NCI-H146 treated with DMSO at 0.1 percent for 48 hours (cell line): ENCODE data around the gene NAALADL2.

ENCODE experiments used
- DNase-seq: peaks from one replicate; lab custom pipeline; 2025; ENCODE audit not compliant: unreplicated experiment; lab: John Stamatoyannopoulos, UW

NAALADL2 gene

DNA sequence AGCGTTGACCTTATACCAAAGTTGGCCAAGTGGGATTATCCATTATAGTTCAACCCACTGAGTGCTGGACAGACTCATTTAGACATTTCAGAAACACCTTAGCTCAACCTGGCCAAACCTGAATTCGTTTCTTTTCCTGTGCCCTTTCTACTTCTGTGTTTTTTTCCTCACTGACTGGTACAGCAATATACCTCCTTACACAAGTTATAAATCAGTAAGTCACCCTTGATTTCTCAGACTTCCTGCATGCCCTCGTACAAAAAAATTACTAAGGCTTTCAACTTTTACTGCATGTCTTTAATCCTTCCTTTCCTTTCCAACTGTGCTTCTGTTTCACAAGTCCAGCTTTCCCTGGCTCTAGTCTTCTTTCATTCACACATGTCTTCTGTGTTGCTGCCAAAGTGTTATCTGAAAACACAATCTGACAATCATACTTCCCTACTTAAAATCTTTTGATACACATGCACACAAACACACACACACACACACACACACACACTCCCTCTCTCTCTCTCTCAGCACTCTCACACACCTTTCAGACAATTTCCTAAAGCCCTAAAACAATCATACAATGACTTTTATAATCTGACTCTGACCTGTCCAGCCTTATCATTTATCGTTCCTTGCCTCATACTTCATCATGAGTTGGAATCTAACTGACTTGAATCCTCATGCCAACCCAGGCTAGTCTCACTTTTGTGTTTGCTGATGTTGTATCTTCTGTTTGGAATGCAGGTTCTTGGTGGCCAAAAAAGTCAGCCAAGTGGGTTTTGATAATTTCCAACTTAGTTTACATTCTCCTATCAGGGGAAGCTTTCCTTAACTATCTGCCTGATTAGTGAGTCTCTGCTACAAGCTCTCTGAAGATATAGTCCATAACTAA, 436.4 kb downstream of the NAALADL2 start:
- DNase-seq, result no peak

DNA sequence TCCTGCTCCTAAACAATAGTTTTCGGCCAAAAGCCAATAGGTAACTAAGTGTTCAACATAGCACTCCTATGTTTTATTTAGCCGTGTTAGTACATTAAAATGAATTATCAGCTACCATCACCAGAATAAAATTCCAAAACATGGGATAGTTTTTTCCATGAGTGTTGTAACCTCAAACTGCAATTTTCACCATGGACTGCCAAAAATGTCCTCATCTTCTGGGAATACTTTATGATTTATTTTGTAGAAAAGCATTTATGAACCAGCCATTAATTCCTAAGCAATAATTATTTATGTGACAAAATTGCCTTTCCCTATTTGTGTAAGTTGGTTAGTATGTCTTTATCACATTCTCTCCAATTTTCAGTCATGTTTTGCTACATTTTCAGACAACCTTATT, 438.1 kb downstream of the NAALADL2 start:
- DNase-seq, result no peak

DNA sequence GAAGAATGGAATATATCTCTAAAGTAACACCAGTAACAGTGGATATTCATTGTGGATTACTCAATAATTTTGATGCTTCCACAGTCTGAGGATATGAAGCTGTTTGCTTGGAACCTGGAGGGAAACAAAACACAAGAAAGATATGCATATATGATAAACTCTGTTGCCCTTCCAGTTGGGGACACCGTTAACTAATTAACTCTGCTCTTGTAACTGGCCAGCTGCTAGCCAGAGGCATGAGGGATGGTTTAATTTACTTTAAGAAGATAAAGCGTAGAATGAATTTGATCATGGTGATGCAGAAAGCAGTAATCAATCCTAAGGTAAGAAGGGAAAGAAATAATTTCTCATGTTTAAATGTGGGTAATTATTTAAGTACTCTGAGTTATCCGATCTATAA, 442.6 kb downstream of the NAALADL2 start:
- no peak for DNase-seq

DNA sequence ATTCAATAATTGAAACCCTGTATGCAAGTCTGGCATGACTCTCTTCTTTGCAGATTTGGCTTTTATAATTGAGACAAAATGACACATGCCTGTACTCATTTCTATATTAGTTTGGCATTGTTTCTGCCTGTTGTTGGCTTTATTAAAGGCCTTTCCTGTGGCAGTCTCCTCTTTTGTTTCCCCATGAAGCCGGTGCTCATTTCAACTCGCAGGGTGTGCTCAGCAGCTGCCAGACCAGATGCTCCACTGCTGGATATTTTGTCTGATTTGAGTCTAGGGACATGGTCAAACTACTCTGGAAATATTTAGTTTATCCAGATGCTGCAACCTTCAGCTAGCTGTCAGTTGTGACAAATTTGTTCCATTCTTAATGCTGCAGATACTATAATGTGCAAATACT, 445.3 kb downstream of the NAALADL2 start:
- peak; percentile 58 for DNase-seq

DNA sequence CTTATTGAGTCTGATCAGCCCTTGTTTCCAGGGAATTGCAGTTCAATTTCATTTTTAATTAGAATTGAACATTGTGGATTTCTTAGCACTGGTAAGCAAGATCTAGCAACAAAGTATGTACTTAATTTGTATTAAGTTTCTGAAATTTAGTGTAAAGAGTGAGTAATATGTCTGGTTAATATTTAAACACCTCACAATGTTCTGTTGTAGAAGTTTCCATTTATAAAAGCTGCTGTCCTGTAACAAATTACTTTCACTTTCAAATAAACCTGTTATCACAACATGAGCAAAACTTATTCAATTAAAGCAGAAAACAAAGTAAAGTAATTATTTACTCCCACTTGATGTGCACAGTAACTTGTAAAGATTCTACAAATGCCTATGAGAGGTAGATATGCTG, 448.5 kb downstream of the NAALADL2 start:
- DNase-seq, result no peak

DNA sequence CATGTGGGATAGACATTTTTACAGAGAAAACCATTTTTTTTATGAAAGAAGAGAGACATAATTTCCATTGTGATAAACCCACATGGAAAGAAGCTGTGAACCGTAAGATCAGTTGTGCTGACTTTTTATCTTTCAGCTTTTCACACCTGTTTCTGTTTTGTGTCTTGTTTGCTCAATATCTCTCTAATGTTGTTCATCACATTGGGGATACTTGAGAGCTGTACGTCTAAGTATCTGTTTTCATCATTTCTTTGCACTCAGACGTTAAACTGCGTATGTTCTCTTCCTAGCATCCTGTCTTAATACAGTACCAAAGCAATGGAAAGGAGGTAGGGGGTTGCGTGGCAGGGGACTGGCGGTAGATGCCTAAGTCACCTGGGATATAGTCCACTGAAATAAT, 449.0 kb downstream of the NAALADL2 start:
- DNase-seq, result peak; percentile 6

DNA sequence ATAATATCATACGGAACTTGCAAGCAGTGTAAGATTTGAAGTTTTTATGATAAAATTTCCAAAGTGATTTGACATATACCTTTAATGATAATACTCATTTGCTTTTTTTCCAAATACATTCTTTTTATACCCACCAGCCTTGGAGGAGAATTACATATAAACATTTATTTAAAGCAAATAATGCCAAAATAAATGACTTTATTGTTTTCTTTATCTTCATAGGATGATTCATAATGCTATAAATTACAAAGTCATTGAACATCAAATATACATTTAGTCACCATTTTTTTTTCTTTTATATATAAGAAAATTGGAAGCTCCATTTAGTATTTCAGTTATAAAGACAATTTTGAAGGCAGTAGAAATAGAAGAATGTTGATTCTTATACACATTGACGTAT, 450.9 kb downstream of the NAALADL2 start:
- DNase-seq, result no peak

DNA sequence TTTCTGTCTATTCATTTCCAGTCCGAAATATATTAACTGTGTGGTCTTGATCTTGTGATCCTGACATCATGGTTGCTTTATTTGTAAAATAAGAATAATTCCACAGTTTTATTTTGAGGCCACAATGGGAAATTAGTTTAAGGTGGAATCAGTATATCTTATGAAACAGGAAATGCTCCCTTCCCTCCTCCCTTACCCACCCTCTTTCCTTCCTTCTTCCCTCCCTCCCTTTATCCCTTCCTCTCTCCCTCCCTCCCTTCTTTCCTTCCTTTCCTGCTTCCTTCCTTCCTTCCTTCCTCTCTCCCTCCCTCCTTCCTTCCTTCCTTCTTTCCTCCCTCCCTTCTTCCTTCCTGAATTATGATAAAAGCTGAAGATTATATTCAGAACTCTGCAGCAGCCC, 452.3 kb downstream of the NAALADL2 start:
- DNase-seq, result no peak

DNA sequence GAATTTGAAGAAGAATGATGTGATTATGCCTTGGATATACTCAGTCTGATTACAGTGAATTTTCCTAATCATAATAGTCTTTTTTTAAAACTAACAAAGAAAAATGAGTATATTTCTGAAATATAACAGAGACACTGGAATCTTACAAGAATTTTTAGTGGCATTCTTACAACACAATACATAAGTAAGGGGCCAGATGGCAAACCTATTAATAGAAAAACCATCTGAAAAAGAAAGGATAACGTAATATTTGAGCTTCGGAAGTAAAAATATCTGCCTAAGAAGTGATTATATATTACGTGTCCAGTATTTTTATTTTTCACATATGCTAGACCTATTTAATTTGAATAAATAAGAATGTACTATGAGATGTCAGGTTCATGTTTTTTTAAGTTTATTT, 452.8 kb downstream of the NAALADL2 start:
- no peak for DNase-seq

DNA sequence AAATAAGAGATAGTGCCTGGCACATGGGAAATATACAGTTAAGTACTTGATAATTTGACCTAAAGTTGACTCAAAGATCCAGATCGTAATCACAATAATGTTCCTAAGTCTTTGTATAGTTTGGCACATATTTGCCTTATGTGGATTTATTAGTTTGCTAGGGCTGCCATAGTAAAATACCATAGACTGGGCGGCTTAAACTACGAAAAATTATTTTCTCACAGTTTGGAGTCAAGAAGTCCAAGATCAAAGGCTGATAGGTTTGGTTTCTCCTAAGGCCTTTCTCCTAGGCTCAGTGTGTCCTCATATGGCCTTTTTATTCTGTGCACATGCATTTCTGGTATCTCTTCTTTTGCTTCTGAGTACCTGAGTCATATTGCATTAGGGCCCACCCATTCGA, 453.7 kb downstream of the NAALADL2 start:
- no peak for DNase-seq

DNA sequence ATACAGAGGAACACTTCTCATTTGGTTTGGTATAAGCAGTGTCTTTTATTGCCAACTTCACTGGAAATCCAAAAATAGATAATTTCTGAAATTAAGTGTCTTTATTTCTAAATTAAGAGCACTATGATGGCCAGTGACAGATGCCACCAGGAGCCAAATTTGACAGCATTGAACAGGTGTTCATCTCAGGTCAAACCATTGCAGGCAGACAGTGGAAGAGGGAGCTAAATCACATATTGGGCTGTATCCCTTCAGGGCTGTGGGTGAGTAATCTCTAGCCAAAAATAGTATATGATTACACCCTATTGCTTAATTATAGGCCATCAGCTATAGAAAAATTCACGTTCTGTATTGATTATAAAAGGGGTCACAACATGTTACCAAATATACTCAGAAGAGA, 457.7 kb downstream of the NAALADL2 start:
- peak; percentile 32 for DNase-seq

DNA sequence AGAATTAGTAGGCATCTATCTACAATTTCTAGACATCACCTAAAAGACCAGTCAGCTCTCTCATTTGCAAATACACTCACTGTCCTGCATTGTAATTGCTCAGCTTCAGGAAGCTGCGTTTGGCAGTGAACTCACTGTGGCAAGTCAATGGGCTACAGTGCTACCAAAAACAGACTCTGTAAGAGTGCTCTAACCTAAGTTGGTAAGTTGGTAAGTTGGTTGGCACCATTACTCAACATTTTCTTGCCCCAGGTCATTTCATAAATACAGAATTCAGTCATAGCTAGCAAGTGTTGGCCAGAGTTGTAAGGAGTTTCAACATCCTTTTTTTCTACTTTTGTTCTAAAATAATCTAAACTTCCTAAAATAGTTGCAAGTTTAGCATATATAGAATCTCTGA, 466.3 kb downstream of the NAALADL2 start:
- no peak for DNase-seq

DNA sequence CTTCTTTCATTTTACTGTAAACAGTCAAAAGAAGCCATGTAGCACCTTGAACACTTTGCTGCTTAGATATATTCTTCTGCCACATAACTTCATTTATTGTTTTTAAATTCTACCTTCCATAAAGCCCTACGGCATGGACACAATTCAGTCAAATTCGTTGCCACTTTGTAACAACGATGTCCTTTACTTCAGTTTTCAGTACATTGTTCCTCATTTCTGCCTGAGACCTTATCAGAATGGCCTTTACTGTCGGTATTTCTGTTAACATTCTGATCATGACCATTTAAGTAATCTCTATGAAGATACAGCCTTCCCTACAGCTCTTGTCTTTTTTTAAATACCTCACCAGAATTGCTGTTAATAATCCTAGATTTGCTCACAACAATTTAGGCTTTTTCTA, 466.9 kb downstream of the NAALADL2 start:
- no peak for DNase-seq

DNA sequence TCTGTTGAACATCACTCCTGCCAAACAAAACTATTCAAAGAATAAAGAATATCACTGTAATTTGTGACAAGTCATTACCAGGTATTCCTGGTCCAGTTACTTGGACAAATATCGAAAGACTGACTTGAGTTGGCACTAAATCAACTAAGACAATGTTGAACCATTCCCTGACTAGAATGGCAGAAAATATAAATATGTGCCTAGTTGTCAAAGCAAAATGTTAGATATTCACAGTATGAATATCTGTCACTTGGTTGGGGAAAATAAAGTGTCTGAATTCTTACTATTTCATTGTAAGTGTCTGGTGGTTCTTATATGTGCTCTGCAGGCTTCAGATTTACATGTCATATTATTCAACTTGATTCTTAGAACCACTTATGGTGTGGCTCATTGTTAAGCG, 470.2 kb downstream of the NAALADL2 start:
- no peak for DNase-seq

DNA sequence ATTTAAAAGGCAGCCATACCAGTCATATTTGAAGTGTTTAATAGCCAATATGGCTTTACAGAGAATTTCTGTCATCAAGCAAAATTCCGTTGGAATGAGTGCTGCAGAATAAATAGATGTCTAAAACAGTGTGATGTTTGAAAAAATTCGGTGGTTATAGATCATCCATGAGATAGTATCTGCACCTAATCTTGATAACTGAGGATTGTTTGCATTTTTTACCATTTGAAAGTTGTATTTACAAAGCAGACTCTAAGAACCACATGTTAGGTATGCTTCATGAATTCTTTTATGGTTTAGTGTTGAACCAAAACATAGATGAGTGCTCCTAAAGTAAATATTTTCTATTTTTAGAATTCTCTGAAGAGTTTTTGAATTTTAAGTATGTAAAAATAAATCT, 476.1 kb downstream of the NAALADL2 start:
- DNase-seq, result no peak

DNA sequence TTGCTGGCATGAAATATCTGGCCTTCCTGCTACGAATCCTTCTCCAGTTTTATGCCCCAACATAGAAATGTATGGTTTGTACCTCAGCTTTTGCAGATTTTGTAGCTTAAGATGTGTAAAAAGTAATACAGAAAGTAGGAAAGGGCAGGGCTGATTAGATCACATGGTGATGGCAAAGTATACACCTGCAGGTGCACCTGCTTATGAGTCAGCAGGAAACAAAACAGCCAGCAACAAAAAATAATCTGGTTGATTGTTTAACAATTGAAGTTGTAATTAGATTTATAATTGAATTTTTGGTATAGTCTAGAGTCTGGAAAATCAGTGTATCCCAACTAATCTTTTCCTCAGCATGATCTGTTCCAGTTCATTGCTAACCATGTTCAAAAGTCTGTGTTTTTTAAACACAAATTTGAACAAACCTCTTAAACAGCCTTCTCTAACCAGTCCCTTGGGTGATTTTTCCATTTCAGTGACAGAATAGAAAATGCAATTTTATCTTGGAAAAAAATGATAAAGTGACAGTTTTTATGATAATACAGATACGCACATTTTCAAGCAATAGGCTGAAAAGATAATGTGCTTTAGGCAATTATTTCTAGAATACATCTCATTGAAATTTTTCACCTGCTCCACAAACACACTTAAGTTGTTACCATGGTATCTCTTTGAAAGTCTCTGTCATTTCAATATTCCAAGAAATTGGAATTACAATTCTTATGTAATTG, 477.4 kb downstream of the NAALADL2 start:
- peak; percentile 82 for DNase-seq

DNA sequence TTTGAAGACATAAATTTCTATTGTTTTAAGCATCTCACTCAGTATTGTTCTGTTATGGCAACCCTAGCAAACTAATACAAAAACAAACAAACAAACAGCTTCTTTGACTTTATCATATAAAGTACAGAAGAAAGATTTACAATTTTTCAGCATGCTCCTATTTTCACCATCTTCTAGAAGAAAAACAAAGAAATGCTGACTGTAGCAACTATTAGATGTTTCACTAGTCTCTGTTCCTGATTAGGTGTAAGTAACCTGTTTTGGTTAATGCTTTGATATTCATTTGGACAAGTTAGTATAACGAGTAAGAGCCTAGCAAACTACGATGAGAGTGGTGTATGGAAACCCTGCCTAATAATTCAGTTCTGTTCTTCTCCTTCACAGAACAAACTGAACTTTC, 478.5 kb downstream of the NAALADL2 start:
- DNase-seq, result no peak

DNA sequence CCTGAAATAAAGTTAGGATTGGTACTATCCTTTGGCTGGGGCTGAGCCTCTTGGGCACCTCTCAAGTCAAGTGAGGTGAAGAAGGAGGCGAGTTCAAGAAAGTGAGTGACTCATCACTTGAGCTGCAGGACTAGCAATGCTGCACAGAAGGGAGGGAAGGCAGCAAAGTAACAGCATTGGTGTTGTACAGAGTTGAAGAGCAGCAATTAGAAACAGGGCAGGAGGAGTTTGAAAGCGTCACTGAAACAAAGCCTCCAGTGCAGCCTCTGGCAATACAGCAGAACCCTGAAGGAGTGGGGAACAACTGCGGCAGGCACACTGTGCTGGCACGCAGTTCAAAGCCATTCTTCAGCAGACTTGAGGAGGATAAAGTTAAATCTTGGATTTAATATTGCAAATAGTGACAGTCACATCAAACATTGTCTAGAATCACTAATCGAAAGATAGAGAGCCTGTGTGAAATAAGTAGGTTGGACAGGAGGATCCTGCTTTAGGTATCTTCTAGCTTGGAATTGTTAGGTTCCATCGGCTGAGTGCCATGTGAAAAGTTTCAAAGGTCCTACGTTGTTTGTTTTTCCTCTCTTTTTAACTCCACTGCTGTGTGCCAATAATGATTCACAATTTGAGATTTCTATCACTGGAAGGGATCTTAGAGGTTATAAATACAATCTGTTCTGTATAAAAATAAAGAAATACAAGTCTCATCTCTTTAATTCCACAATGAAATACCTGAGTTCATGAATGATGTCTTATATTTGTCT, 479.8 kb downstream of the NAALADL2 start:
- no peak for DNase-seq

DNA sequence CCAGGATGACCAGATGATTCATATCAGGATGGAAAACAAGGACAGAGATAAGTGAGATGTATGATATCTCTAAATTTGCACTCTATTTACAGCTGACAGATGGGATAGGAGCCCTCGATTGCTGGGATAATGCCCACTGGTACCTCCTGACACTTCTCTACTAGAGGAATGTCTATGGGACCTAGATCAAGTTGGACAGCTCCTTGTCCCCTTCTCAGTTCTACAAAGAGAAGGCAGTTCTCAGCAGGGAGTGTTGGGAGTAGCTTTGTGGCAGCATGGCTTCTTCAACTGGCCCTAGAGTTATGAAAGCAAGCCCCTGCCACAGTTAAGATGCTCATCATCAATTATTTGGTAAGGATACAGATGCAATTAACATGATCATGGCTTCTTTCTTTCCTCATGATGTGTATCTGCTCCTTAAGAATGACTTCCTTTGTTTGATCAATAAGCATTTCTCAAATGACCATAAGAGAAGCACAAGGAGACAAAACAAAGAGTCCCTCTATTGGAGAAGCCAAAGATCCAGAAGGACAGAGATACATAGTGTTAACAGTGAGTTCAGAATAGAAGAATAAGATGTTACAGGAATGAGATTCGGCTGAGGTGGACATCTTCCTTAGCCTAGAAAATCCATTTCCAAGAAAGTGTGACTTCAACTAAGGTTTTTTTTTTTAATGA, 481.3 kb downstream of the NAALADL2 start:
- DNase-seq, result no peak

DNA sequence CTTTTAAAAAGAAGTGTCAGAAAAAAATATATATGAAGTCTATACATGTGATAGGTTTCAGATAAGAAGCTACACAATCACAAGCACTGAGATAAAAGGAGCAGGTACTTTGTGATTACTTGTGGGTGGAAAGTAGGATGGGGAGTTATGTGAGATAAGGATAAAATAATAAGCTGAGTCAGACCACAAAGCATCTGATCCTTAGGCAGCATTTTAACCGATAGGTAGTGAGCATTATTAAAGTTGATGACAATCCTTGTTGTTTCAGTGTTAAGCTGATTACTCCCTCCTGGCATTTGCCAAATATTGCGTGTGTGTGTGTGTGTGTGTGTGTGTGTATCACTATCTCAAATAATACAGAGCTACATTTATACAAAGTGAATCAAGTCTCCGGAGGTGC, 483.1 kb downstream of the NAALADL2 start:
- DNase-seq, result no peak

DNA sequence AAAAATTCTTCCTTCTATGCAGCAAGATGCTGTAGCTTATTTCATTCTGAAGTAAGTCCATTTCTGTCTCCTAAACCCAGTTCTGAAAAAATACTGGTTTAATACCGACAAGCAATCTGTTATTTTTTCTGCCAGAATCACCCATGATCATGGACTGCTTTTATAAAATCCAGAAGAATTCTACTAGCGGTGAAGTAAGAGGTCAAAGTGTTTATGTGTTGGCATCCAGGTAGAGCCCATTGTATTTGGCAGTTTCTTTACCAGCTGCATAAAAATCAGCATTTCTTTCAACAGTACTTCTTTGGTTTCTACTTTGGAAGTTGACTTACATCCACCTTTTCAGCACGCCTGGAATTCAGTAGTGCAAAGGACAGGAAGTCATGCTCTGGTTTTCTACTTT, 484.8 kb downstream of the NAALADL2 start:
- no peak for DNase-seq
